Measurements from ENCODE around the gene PTPRG. TPM values are rescaled to one million over a fixed set of nuclear protein-coding genes. Genes with fewer than 3 reads are reported as not detected.

PTPRG gene
- total RNA-seq, 2 donors from 2014 or later = 0.31 to 1.3 TPM

DNA sequence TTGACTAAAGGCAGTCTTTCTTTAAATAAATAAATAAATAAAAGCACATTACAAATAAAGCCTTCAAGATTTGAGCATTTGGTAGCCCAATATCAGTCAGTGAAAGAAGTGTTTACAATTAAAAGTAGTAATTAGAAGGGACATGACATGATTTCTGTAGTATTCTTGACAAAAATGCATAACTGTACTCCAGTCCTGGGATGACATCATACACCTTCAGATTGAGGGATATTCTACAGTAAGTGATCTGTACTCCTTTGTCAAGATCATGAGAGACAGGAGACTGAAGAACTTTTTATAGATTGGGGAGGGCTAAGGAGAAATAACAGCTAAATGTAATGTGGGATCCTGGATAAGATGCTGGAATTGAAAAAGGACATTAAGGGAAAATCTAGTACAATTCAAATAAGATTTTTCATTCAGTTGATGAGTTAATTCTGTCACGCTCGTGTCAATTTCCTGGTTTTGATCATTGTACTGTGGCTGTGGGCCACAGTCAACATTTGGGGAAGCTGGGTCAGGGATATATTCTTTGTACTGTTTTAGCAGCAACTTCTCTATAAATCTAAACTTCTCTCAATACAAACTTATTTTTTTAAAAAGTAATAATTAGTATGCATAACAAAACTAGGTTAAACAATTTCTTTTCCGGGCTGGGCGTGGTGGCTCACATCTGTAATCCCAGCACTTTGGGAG lies 314.8 kb downstream of the PTPRG start:
- no peak for ATAC-seq (replicated peaks in 1 of 2)
- DNase-seq = no peak
- Mint-ChIP-seq H3K27ac (no peak overlapping the region), H3K9me3 (peaks cover 0 to 2% of the 10 kb centered on the region in 2 donors), H3K36me3 (ENCODE audit: insufficient read depth in 2 of 2) (no peaks in the 10 kb centered on the region), H3K27me3 (ENCODE audit: low read depth) (peaks cover 10% of the 10 kb centered on the region), H3K4me1 (ENCODE audit: low read depth) (no peaks in the 10 kb centered on the region), H3K4me3 (no peak overlapping the region)

DNA sequence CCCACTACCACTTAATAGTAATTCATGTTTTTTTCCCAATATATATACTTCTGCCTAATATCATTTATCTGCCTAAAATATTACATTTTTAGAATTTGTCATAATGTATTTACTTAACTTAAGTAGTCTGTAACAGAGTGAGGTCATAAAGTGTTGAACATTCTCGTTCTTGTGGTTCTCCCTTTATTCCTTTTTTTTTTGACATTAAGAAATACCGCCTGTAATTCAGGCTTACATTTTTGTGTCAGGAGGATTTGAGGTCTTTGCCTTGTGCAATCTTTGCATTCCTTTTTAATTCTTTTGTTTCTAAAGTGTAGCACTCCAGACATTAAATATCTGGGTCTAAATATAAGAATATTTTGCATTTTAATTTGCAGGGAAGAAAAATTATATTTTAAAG lies 315.4 kb downstream of the PTPRG start:
- no peak for DNase-seq
- Mint-ChIP-seq H3K4me3 (no peak overlapping the region), H3K4me1 (ENCODE audit: low read depth) (no peaks in the 10 kb centered on the region), H3K27me3 (ENCODE audit: low read depth) (peaks cover 10% of the 10 kb centered on the region), H3K27ac (no peak overlapping the region), H3K36me3 (ENCODE audit: insufficient read depth in 2 of 2) (no peaks in the 10 kb centered on the region), H3K9me3 (peaks cover 0 to 2% of the 10 kb centered on the region in 2 donors)
- no peak for ATAC-seq (replicated peaks in 1 of 2)

GRCh38 chr3:61877359-61878138 lies 316.2 kb downstream of the PTPRG start:
- H3K9me3 Mint-ChIP-seq = peaks cover 0 to 2% of the 10 kb centered on the region in 2 donors
- ATAC-seq (replicated peaks in 1 of 2) (no peak), DNase-seq (no peak)
- no peak overlapping the region for H3K4me3 Mint-ChIP-seq
- peaks cover 10% of the 10 kb centered on the region for H3K27me3 Mint-ChIP-seq (ENCODE audit: low read depth)
- peaks cover under 1% of the 10 kb centered on the region for H3K4me1 Mint-ChIP-seq (ENCODE audit: low read depth)
- no peaks in the 10 kb centered on the region for H3K36me3 Mint-ChIP-seq (ENCODE audit: insufficient read depth in 2 of 2)
- no peak overlapping the region for H3K27ac Mint-ChIP-seq

DNA sequence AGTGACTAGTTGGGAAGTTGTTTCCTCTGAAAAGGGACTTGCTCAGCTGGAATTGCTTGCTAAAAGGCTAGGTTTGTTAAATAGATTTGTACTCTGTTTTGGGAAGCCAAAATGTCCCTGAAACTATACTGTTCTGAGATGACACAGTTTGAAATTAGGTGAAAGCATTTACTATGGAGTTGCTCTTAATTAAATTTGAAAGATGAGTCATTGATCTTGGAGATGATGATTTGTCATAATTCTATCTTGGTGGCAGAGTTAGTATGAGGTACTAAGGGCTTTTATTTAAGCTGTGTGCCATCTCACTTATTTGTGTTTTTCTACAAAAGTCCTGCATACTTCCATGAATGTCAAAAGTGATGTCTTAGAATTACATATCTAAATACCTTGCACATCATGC lies 320.9 kb downstream of the PTPRG start:
- peaks cover 4% of the 10 kb centered on the region for H3K27me3 Mint-ChIP-seq (ENCODE audit: low read depth)
- H3K27ac Mint-ChIP-seq = no peak overlapping the region
- H3K9me3 Mint-ChIP-seq = peaks cover 3 to 5% of the 10 kb centered on the region in 2 donors
- H3K4me1 Mint-ChIP-seq (ENCODE audit: low read depth) = peaks cover 4% of the 10 kb centered on the region
- H3K36me3 Mint-ChIP-seq (ENCODE audit: insufficient read depth in 2 of 2) = no peaks in the 10 kb centered on the region
- DNase-seq = no peak
- H3K4me3 Mint-ChIP-seq = no peak overlapping the region
- no peak for ATAC-seq (replicated peaks in 1 of 2)

DNA sequence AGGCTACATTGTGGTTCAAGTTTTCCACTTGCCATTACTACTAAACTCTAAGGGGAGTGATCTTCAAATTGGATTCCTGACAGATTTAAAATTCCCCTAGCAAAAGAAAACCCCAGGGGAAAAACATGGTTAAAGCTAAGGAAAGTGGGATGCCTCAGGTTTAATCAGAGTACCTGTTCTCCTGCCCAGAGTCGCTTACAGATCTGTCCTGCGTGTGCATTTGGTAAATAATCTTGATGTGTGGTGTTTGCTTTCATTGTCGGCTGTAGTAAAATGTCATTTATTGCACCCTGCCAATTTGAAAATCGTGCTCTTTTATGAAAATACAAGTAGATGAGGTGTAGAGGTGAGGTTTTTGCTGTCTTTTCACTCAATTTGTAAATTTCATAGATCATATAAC lies 323.4 kb downstream of the PTPRG start:
- Mint-ChIP-seq H3K4me3 (no peak overlapping the region), H3K4me1 (ENCODE audit: low read depth) (peaks cover 4% of the 10 kb centered on the region), H3K27ac (no peak overlapping the region), H3K9me3 (peaks cover 3 to 5% of the 10 kb centered on the region in 2 donors), H3K27me3 (ENCODE audit: low read depth) (peaks cover 4% of the 10 kb centered on the region), H3K36me3 (ENCODE audit: insufficient read depth in 2 of 2) (no peaks in the 10 kb centered on the region)
- no peak for ATAC-seq (replicated peaks in 1 of 2)
- DNase-seq = no peak

DNA sequence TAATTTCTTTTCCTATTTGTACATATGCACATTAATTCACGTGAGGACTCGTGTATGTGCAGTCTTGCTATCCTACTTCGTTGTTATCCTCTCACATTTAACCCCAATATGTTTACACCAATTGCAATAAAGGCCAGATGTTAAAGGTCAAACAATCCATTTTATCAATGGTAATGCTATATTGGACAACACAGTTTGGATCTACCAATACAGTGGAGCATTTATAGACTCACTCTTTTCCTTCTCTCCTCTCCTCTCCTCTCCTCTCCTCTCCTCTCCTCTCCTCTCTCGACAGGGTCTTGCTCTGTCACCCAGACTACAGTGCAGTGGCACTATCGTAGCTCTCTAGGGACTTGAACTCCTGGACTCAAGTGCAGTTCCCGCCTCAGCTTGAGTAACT lies 324.0 kb downstream of the PTPRG start:
- Mint-ChIP-seq H3K27ac (no peak overlapping the region), H3K9me3 (peaks cover 3 to 5% of the 10 kb centered on the region in 2 donors), H3K4me1 (ENCODE audit: low read depth) (peaks cover 4% of the 10 kb centered on the region), H3K4me3 (no peak overlapping the region), H3K36me3 (ENCODE audit: insufficient read depth in 2 of 2) (no peaks in the 10 kb centered on the region), H3K27me3 (ENCODE audit: low read depth) (peaks cover 4% of the 10 kb centered on the region)
- no peak for DNase-seq
- ATAC-seq (replicated peaks in 1 of 2) = no peak

GRCh38 chr3:61887206-61887605 lies 325.8 kb downstream of the PTPRG start:
- DNase-seq (no peak), ATAC-seq (replicated peaks in 1 of 2) (no peak)
- H3K27ac Mint-ChIP-seq = no peak overlapping the region
- peaks cover 2 to 3% of the 10 kb centered on the region in 2 donors for H3K9me3 Mint-ChIP-seq
- H3K36me3 Mint-ChIP-seq (ENCODE audit: insufficient read depth in 2 of 2) = no peaks in the 10 kb centered on the region
- H3K27me3 Mint-ChIP-seq (ENCODE audit: low read depth) = peaks cover 4% of the 10 kb centered on the region
- H3K4me3 Mint-ChIP-seq = no peak overlapping the region
- H3K4me1 Mint-ChIP-seq (ENCODE audit: low read depth) = peaks cover 4% of the 10 kb centered on the region

GRCh38 chr3:61889259-61889658 lies 327.9 kb downstream of the PTPRG start:
- no peaks in the 10 kb centered on the region for H3K4me1 Mint-ChIP-seq (ENCODE audit: low read depth)
- H3K9me3 Mint-ChIP-seq = peaks cover 3% of the 10 kb centered on the region in 2 donors
- no peak overlapping the region for H3K4me3 Mint-ChIP-seq
- DNase-seq (no peak), ATAC-seq (replicated peaks in 1 of 2) (no peak)
- H3K27ac Mint-ChIP-seq = no peak overlapping the region
- peaks cover 16% of the 10 kb centered on the region for H3K27me3 Mint-ChIP-seq (ENCODE audit: low read depth)
- H3K36me3 Mint-ChIP-seq (ENCODE audit: insufficient read depth in 2 of 2) = no peaks in the 10 kb centered on the region

GRCh38 chr3:61890167-61890566 lies 328.8 kb downstream of the PTPRG start:
- DNase-seq = no peak
- no peak overlapping the region for H3K4me3 Mint-ChIP-seq
- no peaks in the 10 kb centered on the region for H3K36me3 Mint-ChIP-seq (ENCODE audit: insufficient read depth in 2 of 2)
- peaks cover 6% of the 10 kb centered on the region for H3K4me1 Mint-ChIP-seq (ENCODE audit: low read depth)
- H3K27ac Mint-ChIP-seq = no peak overlapping the region
- ATAC-seq (replicated peaks in 1 of 2) = no peak
- H3K9me3 Mint-ChIP-seq = peaks cover 3% of the 10 kb centered on the region in 2 donors
- H3K27me3 Mint-ChIP-seq (ENCODE audit: low read depth) = peaks cover 16% of the 10 kb centered on the region

DNA sequence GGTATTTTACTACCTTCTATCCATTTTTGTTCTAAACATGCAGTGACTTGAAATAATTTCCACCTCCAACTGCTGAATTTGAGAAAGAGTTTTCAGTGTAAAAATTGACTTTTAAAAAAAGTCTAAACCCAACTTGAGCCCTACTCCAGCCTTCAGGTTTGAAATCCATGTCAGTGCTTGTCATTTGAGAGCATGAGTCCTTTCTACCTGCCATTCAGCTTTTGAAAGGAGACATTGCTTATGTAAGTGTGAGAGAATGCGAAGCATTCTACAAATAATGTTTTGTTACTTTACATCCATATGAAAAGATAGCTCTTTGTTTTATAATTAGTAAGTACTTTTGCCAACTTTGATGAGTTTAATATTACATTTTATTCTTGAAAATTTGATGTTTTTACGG lies 329.2 kb downstream of the PTPRG start:
- ATAC-seq (replicated peaks in 1 of 2) (no peak), DNase-seq (no peak)
- Mint-ChIP-seq H3K9me3 (peaks cover 2 to 3% of the 10 kb centered on the region in 2 donors), H3K27me3 (ENCODE audit: low read depth) (peaks cover 15% of the 10 kb centered on the region), H3K36me3 (ENCODE audit: insufficient read depth in 2 of 2) (no peaks in the 10 kb centered on the region), H3K4me3 (no peak overlapping the region), H3K27ac (no peak overlapping the region), H3K4me1 (ENCODE audit: low read depth) (peaks cover 10% of the 10 kb centered on the region)

- ATAC-seq (replicated peaks in 1 of 2) (no peak), DNase-seq (no peak)
- Mint-ChIP-seq H3K27ac (no peak overlapping the region), H3K4me3 (no peak overlapping the region), H3K9me3 (peaks cover 0 to 5% of the 10 kb centered on the region in 2 donors), H3K36me3 (ENCODE audit: insufficient read depth in 2 of 2) (no peaks in the 10 kb centered on the region), H3K4me1 (ENCODE audit: low read depth) (peaks cover 12% of the 10 kb centered on the region), H3K27me3 (ENCODE audit: low read depth) (peaks cover 12% of the 10 kb centered on the region)
Observed at GRCh38 chr3:61892891-61893290, 331.5 kb downstream of the PTPRG start.

DNA sequence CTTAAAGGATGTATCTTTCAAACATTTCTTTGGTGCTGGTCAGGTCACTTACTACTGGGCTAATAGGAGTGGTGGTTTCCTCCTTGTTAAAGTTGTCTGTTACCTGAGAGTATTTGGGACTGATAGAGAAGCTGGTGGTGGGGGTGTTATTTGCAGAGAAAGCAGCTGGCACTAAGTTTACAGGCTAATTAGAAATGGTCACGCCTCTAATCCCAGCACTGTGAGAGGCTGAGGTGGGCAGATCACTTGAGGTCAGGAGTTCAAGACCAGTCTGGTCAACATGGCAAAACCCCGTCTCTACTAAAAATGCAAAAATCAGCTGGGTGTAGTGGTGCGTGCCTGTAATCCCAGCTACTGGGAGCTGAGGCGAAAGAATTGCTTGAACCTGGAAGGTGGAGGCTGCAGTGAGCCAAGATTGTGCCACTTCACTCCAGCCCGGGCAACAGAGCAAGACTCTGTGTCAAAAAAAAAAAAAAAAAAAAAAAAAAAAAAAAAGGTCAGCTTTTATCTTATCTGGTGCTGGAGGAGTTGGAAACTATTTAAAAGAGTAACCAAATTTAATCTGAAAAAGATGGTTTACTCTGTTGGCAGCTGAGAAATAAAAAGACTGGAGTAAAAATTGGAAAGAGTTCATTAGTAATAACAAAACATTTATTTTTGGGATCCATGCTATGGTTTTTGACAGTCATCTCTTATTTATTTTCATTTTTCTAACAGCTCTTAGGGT lies 332.6 kb downstream of the PTPRG start:
- DNase-seq = no peak
- ATAC-seq (replicated peaks in 1 of 2) = no peak
- Mint-ChIP-seq H3K4me1 (ENCODE audit: low read depth) (peaks cover 12% of the 10 kb centered on the region), H3K27me3 (ENCODE audit: low read depth) (peaks cover 13% of the 10 kb centered on the region), H3K36me3 (ENCODE audit: insufficient read depth in 2 of 2) (no peaks in the 10 kb centered on the region), H3K4me3 (no peak overlapping the region), H3K27ac (no peak overlapping the region), H3K9me3 (peaks cover 0 to 5% of the 10 kb centered on the region in 2 donors)

Data from activated T-cell treated with anti-CD3 and anti-CD28 coated beads, Interleukin-2, amount 50 U/mL, for 72 hours (primary cell).